ENCODE results near the gene HBG1.

- TF ChIP-seq CTCF (IDR thresholded peaks at IDR 0.05) (no peak), POLR2A (IDR thresholded peaks at IDR 0.05) (no peak)
These were observed 7.6 kb upstream of the HBG1 start for GRCh38 chr11:5257296-5257695.
